Activated naive CD4-positive, alpha-beta T cell treated with Interleukin-2 at 50 U/mL for 16 hours (primary cell): ENCODE measurements around the gene RHOXF2.
"Not testable (repeated sequence)": the region's sequence is repeated elsewhere in the genome, so short reads cannot be mapped to it uniquely, and the experiment has no call there.

Experiments used
- DNase-seq: peaks from one replicate; pipeline ENCODE4 v3.0.0-alpha.2; 2020

Gene RHOXF2, protein sequence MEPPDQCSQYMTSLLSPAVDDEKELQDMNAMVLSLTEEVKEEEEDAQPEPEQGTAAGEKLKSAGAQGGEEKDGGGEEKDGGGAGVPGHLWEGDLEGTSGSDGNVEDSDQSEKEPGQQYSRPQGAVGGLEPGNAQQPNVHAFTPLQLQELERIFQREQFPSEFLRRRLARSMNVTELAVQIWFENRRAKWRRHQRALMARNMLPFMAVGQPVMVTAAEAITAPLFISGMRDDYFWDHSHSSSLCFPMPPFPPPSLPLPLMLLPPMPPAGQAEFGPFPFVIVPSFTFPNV

DNA sequence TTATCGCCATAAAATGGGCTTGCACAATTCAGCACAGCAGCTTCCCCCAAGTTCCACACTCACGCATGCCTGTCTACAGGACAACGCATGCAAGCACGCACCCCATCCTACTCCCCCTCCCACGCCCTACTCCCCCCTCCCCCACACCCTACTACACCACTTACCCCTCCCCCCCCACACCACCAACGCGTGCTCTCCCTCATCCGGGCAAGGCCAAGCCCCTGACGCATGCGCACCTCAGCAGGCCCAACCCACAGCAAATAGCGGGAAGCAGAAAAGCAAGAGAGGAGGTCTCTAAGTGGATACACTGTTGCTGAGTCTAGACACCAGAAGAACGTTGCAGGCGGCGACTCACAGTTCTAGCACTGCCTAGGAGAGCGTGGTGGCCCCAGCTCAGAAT is at the start of gene RHOXF2:
Gene RHOXF2, plus strand, starts transcription at position 301 of the 400 bp plus-strand sequence. CDS start 138 bp downstream, outside the sequence.
- DNase-seq, result not testable (repeated sequence)

DNA sequence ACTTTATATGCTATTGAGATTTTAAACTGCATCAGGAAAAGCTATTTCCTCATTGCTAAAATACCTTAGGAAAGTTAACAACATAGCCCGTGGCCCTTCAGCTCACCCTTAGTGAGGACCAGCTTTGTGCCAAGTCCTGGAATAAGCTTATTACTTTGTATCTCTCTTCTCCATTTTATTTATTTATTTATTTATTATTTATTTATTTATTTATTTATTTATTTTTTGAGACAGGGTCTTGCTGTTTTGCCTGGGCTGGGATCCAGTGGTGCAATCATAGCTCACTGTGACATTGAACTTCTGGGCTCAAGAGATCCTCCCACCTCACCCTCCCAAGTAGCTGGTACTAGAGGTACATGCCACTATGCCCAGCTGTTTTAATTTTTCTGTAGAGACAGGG is 49.0 kb upstream of the RHOXF2 start:
- no peak for DNase-seq

DNA sequence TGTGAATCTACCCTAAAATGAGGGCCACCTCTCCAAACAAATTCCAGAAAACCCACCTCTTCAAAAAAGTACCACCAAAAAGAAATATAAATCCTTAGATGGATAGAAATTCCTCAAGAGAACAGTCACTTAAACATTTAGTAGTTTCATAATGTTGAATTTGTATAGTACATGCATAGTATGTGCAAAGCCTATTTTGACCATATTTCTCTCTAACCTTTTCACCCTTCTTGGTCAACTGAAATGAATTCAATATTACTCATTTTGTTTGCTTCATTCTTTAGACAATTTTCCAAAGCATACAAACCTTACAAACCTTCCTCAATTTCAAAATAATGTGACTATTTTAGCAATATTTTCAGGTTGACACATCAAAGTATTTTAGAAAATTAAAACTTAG is 46.8 kb upstream of the RHOXF2 start:
- DNase-seq, result no peak

DNA sequence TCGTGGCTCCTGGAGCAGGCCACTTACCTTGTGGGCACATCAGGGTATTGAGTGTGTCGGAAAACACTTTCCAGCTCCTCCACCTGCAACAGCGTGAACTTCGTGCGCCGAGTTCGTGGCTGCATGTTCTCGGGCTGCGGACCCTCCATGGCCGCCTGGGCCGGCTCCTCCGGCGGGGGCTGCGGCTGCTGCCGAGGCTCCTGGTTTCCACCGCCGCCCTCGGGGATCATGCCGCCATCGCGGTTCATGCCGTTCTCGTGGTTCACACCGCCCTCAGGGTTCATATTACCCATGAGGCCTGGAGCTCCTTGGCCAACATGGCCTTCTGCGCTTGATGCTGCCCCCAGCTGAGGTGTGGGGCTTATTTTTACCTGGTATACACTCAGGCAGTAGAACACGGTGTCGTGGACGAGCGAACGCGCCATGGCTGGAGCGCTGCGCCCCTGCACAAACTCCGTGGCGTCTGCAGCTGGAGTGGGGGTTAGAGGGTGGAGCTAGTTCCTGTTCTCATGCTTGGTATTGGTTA is 42.9 kb upstream of the RHOXF2 start, which contains the start of gene RHOXF1:
Gene RHOXF1, minus strand, starts transcription at position 476 of the 526 bp plus-strand sequence. Its CDS starts 51 bp downstream, at position 425.
- DNase-seq, result no peak

DNA sequence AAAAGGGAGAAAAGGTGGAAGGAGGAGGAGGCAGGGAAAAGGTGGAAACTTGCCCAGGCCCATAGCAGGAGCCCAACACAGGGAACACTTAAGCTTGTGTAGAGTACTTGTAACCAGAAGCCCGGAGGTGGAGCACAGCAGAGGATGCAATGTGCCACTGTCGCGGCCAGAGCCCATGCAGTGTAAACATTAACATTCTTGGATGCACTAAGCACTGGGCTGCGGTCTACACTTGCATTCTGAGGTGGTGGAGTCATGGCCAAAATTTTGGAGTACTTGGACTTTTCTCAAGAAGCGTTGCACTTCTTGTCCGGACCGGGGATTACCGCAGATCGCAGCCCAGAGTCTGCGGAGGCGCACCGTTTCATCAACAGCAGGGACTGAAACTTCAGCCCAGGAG is 38.2 kb upstream of the RHOXF2 start:
- DNase-seq, result no peak

DNA sequence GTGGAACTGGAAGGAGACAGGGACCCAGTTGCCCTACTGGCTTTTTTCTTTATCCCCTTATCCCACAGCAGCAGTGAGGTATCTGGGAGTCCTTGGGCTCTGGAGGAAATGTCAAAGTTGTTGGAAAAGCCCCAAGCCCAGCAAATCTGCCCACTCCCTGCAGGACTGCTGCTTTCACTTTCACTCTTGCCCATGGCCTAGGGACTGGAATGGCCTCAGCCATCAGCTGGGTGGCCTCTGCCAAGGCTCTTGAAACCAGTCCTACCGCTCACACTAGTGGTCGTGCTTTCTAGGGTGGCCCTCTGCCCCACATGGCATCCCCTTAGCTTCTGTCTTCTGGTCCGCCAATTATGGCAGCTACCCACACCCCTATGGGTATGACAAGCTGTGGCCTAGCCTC is 33.0 kb upstream of the RHOXF2 start:
- DNase-seq, result no peak

DNA sequence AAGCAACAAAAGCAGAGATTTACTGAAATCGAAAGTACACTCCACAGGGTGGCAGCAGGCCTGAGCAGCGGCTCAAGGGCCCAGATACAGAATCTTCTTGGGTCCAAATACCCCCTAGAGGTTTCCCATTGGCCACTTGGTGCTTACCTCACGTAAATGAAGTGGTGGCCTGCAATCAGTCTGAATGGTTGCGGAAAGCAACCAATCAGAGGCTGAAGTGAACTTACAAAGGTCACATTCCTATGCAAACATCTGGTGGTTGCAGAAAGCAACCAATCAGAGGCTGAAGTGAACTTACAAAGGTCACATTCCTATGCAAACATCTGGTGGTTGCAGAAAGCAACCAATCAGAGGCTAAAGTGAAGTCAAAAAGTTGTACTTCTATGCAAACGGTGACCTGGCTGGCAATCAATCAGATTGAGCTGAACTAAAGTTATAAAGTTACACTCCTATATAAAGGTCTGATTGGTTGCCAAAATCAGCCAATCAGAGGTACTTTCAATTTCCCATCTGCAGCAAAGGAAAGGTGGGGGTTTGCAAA is 30.0 kb upstream of the RHOXF2 start:
- not testable (repeated sequence) for DNase-seq

DNA sequence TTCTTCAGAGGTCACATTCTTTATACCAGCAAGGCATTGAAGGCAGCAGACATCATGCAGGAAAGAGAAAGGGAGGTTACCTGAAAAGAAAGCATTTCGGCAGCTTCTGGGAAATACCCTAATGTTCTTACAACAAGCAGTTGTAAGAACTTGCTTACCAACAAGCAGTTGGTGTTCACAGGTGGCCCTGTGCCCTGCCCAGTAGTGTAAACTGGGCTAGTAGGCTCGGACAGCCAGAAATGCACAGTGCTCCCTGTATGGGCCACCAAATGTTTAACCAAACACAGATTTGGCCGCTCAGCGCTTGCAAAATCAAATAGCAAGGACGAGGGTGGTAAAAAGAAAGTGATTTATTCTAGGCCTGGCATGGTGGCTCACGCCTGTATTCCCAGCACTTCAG is 22.3 kb upstream of the RHOXF2 start:
- no peak for DNase-seq

DNA sequence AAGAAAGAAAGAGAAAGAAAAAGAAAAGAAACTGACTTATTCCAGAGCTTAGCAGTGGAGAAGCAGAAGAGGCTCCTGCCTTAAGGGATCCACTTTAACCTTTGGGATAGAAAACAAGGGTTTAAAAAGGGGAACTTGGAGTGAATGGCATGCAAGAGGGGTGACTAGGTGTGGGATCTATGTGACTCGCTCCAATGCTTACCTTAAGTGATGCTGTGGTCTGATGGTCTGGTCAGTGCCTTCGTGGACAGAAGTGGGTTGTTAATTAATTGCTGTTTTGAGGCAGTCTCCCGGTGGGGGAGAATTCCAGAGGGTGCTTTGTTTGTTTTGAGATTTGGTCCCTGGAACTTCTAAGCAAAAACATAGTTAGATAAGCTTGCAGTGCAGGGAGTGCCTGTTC is 21.6 kb upstream of the RHOXF2 start:
- DNase-seq, result no peak

DNA sequence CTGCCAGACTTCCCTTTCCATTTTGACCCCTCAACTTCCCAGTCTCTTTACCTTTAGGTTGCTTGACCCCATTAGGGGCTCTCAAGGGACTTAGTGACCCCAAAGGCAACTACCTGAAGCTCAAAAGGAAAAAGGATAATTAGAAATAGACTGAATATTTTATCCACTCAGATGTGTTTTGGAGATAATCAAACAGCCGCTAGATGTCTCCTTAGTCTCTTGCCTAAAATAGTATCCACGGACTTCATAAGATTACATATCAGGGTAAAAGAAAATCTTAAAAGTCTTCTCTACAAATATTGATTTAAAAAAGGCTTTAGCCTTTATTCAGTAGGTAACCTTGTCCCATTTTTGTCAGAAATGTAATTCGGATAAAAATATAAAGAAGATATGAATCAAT is 21.0 kb upstream of the RHOXF2 start:
- no peak for DNase-seq

DNA sequence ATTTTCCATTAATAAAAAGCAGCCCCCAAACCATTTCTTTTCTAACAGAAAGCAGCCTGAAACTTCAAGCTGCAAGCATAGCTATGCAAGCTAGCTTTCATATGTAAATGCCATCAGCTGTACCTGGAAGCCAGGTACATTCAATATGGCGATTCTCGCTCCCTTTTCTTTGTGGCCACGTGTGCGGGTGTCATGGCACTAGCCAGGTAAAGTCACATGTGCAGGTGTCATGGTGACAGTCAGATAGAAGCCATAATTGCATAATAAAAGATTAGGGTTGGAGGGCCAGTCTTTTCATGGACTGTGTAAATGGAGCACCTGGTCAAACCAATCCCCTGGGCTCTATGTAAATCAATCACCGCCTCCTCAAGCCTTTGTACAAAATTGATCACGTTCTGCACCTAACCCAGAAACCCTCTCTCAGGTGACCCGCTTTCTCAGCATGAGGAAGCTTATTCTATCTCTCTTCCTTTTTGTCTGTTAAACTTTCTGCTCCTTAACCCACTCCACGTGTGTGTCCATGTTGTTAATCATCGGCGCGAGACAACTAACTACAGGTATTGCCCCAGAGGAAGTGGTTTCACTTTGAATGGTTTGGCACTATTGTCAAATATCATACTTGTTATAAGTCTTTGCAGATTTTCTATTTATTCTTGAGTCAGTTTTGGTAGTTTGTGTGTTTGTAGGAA is 18.0 kb upstream of the RHOXF2 start:
- DNase-seq, result no peak

DNA sequence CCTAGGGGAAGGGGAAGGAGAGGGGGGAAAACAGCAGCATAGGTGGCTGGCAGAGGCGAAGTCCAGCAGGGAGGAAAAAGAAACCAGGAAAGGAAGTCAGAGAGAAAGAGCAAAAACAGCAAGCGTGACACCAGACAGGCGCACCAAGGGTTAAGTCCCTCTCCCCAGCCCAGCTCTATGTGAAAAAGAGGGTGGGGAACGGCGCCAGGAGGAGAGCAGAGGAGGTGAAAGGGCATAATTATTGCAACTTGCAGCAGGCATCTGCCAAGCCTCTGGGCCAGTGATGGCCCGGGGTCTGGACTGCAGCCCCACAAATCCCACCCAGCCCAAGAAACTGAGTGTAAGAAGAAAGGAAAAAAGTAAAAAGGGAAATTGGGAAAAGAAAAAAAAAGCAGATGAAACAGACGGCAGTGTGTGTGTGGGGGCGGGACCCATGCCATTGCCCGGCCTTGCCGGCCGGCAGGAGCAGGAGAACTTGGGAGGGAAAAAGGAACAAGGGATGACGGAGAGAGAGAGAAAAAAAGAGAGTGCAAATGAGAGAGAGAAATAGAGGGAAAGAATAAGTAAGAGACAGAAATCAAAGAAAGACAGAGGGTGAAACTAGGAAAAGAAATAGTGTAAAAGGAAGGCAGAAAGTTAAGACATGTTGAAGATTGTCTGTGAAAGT is 14.1 kb upstream of the RHOXF2 start:
- no peak for DNase-seq

DNA sequence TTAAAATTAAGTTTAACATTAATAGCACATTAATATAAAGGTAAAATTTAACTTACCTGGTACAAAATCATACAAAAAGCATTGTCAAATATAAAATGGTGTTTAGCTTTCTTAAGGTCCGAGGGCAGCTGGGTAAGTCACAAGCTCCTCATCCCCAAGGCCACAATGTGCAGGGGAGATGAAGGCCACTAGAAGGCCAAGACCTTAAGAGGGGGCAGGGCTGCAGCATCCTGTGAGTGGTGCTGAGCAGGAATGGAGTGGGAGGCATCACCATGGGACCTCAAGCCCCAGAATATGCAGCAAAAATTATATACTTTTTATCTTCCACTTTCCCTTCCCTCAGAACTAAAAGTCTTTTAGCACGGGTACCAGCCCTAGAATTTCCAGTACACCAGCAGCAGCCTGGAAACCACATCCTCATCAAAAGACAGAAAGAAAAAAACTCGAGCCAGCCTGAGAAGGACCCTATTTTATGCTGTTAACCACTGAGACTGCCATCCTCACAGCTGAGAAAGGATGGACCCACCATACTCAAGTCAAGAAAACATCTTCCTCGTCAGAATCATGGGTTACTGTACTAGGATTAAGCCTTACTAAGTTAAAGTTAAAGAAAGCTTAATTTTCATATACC is 13.0 kb upstream of the RHOXF2 start:
- DNase-seq, result no peak

DNA sequence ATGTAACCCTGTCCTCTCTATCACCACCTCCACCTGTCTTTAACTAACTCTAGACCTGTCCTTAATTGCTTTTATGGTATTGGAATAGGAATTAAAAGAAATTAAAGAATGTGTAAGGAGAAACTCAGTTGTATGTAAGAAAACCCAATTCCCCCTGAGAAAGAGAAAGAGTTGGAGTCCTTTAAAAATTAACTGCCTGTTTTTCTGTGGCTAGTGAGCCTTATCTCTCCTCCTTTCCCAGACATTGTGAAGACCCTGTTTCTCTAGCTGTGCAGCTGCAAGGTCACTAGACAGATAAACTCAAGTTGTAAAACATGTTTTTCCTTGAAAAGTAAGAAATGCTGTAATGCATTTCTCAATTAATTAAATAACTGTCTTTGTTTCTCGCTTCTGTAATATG is 12.1 kb upstream of the RHOXF2 start:
- not testable (repeated sequence) for DNase-seq

DNA sequence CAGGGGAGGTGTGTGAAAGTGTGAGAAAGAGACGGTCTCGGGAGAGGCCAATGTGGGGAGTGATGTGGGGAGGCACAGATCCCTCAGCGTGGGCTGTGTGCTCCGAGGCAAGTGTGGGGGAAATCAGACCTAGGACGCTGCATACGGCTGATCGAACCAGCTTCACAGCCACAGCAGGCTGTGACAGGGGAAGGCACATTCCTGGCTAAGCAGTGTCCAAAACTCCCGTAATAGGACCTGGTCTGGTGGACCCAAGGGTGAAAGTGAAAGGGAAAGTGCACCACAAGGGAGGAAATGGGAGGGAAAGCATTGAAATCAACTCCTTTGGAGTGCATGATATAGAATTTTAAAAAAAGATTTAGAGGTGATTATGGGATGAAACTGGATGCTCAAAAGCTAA is 10.9 kb upstream of the RHOXF2 start:
- no peak for DNase-seq

DNA sequence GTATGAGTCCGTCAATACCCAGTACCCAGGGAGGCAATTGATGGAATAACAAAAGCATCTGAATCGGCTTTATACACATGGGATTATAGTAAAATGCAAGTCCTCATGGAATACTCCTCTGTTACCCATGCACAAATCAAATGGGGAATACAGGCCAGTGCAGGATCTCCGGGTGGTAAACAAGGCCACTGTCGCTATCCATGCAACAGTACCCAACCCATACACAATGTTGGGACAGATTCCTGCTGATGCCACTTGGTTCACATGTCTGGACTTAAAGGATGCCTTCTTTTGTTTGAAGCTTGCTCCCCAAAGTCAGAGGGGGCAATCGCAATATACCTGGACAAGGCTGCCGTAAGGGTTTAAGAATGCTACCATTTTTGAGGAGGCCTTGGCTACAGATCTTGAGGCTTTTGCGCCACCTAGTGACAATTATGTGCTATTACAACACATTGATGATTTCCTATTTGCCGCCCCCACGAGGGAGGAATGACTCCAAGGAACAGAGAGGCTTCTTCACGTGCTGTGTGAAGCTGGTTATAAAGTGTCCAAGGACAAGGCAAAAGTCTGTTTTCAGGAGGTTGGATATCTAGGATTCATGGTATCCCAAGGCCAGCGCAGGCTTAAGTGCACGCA is 8.2 kb upstream of the RHOXF2 start:
- not testable (repeated sequence) for DNase-seq

DNA sequence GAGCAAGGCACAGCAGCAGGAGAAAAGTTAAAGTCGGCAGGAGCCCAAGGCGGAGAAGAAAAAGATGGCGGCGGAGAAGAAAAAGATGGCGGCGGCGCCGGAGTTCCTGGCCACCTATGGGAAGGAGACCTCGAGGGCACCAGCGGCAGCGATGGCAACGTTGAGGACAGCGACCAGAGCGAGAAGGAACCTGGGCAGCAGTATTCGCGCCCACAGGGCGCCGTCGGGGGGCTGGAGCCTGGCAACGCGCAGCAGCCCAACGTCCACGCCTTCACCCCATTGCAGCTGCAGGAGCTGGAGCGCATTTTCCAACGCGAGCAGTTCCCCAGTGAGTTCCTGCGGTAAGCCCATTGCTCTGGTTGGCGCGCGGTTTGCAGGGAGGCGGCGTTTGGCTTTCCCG is 673 bp downstream of the RHOXF2 start:
- DNase-seq, result not testable (repeated sequence)

DNA sequence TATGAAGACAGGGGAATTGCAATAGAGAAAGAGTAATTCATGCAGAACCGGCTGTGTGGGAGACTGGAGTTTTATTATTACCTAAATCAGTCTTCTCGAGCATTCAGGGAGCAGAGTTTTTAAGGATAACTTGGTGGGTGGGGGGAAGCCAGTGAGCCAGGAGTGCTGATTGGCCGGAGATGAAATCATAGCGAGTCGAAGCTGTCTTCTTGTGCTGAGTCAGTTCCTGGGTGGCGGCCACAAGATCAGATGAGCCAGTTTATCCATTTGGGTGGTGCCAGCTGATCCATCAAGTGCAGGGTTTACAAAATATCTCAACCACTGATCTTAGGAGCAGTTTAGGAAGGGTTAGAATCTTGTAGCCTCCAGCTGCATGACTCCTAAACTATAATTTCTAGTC is 34.8 kb downstream of the RHOXF2 start:
- not testable (repeated sequence) for DNase-seq

DNA sequence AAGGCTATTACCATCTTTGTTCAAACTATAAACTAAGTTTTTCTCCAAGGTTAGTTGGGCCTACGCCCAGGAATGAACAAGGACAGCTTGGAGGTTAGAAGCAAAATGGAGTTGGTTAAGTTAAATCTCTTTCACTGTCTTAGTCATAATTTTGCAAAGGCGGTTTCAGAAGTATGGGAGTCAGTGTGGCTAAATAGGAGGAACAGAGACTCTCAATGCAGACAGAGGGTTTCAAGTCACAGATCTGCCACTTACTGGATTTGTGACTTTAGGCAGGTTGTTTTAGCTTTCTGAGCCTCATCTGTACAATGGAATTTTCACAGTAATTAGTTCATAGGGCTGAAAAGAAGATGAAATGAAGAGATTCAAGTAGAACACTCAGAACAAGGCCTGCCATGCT is 35.3 kb downstream of the RHOXF2 start:
- not testable (repeated sequence) for DNase-seq

DNA sequence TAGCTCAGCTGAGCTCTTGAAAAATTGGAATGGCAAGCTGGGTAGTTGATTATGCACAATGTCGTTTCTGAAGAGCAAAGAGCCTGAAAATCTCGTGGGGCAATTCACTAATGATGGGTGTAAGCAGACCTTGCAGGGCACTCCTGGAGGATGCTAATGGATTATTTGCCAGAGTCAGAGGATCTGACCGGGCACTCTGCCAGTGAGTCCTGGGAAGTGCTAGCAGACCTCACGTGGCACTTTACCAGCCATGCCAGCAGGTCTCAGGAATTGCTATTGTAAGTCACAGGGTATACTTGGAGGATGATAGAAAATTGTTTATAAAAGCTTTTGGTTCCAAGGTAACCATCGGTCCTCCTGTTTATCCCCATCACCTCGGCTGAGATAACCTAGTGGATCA is 37.4 kb downstream of the RHOXF2 start:
- not testable (repeated sequence) for DNase-seq

DNA sequence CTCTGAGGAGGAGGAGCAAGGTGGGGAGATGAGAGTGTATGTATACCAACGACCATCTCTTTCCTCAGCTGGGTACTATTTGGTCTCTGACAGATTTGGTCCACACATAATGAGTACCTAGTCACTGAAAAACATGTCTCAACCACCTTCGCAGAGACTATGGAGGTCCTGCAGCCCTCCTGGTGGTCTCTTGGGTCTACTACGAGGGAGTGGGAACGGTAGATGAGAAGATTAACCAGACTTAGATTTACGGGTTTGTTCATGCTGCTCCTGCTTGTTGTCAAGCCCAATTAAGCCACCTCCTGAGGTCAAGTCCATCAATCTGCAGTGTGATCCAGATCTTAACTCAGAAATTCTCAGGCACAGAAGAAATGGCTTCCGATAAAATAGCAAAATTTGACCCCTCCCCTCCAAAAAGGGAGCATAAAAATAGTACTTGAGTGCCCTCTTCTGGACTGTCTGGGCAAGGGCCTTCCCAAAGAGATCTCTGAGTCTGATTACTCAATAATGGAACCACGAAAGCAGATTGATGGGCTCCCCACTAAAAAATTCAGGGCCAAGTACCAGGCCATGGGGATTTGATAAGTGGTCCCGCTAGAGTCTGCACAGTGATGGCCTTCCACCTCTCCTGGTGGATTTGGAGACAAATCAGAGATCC is 38.3 kb downstream of the RHOXF2 start:
- not testable (repeated sequence) for DNase-seq

DNA sequence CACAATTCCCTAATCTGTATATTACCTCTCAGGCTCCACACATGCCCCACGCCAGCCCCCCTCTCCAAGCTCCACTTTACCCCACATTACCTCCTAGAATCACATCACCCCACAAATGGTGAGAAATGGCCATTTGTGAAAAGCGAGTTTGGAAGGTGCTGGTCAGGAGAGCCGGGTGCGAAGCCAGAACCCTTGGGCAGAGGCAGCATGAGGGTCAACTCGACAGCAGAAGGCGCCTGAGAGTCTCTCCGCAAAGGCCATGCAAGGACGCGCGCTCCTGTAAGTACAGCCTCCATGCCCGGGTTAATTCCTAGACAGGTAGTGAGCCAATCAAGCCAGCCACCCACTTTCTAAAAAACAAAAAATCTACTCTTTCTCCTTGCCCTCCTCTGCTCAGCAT is 42.4 kb downstream of the RHOXF2 start:
- no peak for DNase-seq
